ENCODE measurements around the gene SVBP. TPM values are rescaled to one million over a fixed set of nuclear protein-coding genes. Genes with fewer than 3 reads are reported as not detected.

Gene SVBP
- total RNA-seq, 3 donors from 2014 or later, result 14.9 to 20.3 (median 15.4) TPM

- no peak for ATAC-seq
- TF ChIP-seq CTCF (IDR thresholded peaks at IDR 0.05), result no peak
- intact Hi-C loops (cut with DNase I, micrococcal nuclease), result no loop called here
- Histone ChIP-seq H3K4me1 (ENCODE audit: low read depth) (no peaks in the 10 kb centered on the region), H3K9me3 (no peaks in the 10 kb centered on the region), H3K4me3 (no peak overlapping the region), H3K36me3 (ENCODE audit: low read depth) (no peaks in the 10 kb centered on the region)
- DNase-seq, result no peak
Observed at GRCh38 chr1:42830631-42831030, 13.4 kb upstream of the SVBP start.

DNA sequence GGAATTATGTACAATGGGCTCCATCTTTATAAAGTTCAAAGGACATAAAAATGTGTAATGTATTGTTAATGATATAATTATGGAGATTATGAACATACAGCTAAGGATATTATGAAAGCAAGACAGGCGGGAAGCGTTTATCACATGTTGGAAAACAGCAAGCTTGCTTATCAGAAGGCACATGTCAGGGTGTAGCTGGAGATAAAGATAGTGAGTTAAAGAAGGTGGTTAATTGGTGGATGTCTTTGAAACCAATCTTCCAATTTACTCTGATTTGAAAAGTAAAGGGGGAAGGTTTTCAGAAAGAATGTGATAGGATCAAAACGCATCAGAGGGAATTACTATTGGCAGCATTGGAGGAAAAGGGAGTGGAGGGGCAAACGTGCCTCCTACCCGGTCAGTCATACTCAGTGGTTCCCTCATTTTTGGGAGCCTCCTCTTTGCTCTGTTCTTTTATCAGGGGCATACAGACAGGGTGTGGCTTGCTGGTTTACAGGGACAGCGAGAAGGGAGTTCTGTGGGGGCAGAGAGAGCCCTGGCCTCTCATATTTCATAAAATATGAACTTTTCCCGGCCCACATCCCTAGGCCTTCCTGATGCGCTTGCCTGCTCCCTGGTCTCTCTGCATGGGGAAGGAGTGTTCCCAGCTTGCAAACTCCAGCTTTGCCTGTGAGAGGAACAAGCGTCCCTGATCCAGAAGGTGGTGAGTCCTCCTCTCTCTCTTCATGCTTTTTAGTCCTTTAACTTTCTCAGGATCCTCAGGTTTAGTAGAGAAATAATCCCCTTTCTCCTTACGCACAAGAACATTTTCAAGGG lies 8.0 kb upstream of the SVBP start:
- no peak for DNase-seq
- H3K9me3 ChIP-seq, result no peaks in the 10 kb centered on the region
- intact Hi-C loops (cut with DNase I, micrococcal nuclease), result no loop called here

DNA sequence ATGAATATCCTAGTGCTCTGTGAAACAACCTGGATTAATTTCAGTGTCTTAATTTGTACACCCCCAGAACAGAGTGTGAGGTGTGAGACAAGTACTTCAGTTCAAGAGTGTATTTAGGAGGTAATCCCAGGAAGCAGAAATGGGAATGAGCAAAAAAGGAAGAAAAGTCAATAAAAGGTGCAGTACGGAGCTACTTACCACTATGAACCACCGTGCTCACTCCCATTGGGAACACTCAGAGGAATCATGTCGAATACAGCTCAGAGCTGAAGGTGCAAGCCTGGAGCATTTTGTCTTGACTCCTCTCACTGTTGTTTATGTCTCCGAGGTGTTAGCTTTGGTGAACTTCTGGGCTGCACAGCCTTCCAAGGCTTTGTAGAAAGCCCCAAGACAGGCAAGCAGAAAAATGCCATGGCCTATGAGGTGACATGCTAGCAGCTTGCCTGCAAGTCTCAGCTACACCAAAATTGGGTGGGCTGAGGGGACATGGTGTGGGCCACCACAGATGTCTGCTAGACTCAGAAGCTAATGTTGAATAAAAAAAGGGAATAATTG lies 7.4 kb upstream of the SVBP start:
- Histone ChIP-seq H3K9me3 (no peaks in the 10 kb centered on the region), H3K36me3 (ENCODE audit: low read depth) (no peaks in the 10 kb centered on the region), H3K4me1 (ENCODE audit: low read depth) (no peaks in the 10 kb centered on the region), H3K4me3 (no peak overlapping the region)
- no peak for TF ChIP-seq CTCF (IDR thresholded peaks at IDR 0.05)
- intact Hi-C loops (cut with DNase I, micrococcal nuclease), result no loop called here
- ATAC-seq, result no peak
- DNase-seq, result no peak

More for the DNA sequence above, 8.0 kb upstream of the SVBP start:
- TF ChIP-seq CTCF (IDR thresholded peaks at IDR 0.05), result no peak
- H3K4me1 ChIP-seq (ENCODE audit: low read depth), result no peaks in the 10 kb centered on the region
- no peaks in the 10 kb centered on the region for H3K36me3 ChIP-seq (ENCODE audit: low read depth)
- no peak overlapping the region for H3K4me3 ChIP-seq
- no peak for ATAC-seq

GRCh38 chr1:42822800-42823392 lies 5.7 kb upstream of the SVBP start:
- H3K4me3 ChIP-seq, result no peak overlapping the region
- no peaks in the 10 kb centered on the region for H3K9me3 ChIP-seq
- ATAC-seq, result no peak
- H3K36me3 ChIP-seq (ENCODE audit: low read depth), result no peaks in the 10 kb centered on the region
- no peak for TF ChIP-seq CTCF (IDR thresholded peaks at IDR 0.05)
- no peak for DNase-seq
- no peaks in the 10 kb centered on the region for H3K4me1 ChIP-seq (ENCODE audit: low read depth)
- intact Hi-C loops (cut with DNase I, micrococcal nuclease), result no loop called here

DNA sequence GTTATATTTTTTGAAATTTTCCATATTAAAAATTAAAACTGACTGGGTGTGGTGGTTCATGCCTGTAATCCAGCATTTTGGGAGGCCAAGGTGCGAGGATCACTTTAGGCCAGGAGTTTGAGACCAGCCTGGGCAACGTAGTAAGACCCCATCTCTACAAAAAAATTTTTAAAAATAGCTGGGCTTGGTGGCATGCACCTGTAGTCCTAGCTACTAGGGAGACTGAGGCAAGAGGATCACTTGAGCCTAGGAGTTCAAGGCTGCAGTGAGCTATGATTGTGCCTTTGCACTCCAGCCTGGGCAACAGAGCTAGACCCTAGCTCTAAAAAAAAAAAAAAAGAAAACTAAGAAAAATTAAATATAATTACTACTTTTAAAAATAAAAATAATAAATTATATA lies 4.5 kb upstream of the SVBP start:
- H3K4me1 ChIP-seq (ENCODE audit: low read depth), result peaks cover 4% of the 10 kb centered on the region
- ATAC-seq (no peak), DNase-seq (no peak)
- no peaks in the 10 kb centered on the region for H3K9me3 ChIP-seq
- H3K4me3 ChIP-seq, result no peak overlapping the region
- intact Hi-C loops (cut with DNase I, micrococcal nuclease), result no loop called here
- TF ChIP-seq CTCF (IDR thresholded peaks at IDR 0.05), result no peak
- H3K36me3 ChIP-seq (ENCODE audit: low read depth), result no peaks in the 10 kb centered on the region
